Naive thymus-derived CD4-positive, alpha-beta T cell (primary cell): Measurements from ENCODE around the gene SLIT3. TPM values are rescaled to one million over a fixed set of nuclear protein-coding genes. Genes with fewer than 3 reads are reported as not detected.

ENCODE experiments used
- microRNA-seq: library from miRNA; unstranded; fragments of <30 nt; microRNA quantifications from one replicate; pipeline ENCODE4 v1.2.0, GENCODE V29; 2022; ENCODE audit warnings: borderline microRNAs expressed
- polyA plus RNA-seq, 2 donors: library from polyadenylated mRNA; unstranded; fragments of 300-500 nt; fragmentation: Illumina TruSeq; gene quantifications; one replicate each; pipeline ENCODE4 v1.2.3, GENCODE V29; 2021
- total RNA-seq, 6 experiments: library from RNA in 5 of 6; stranded (reverse) in 5 of 6; gene quantifications; 1 replicate in 5 of 6; 2 replicates in 1 of 6; pipeline ENCODE4 v1.2.3 and lab custom pipeline; 2021 to 2026

The SLIT3 gene
- total and polyA plus RNA-seq, 7 experiments from 2014 or later = 0.34 TPM; not detected in 6

Small RNA genes lying within 50 kb of the gene (microRNA-seq; reads per million reads assigned to microRNA genes)
- gene MIR218-2 = not detected
- not detected for gene MIR585
